ENCODE data around the gene LRRC74B.
"Not testable (repeated sequence)": the region's sequence is repeated elsewhere in the genome, so short reads cannot be mapped to it uniquely, and the experiment has no call there.

The LRRC74B gene

GRCh38 chr22:21001601-21002325, 44.0 kb upstream of the LRRC74B start, which contains the start of gene THAP7:
TSS of gene THAP7 (minus strand) at chr22:21002118. CDS start at chr22:21001911, 207 bp downstream.
- peak within 1 kb of the TSS; percentile 99 for H3K9ac ChIP-seq (ENCODE audit: low read length)
- H3K4me1 ChIP-seq (ENCODE audit: control insufficient read depth, insufficient read depth, low read length), result peaks cover 28% of the 10 kb centered on the region
- DNase-seq (ENCODE audit: low read depth), result peak; percentile 98
- no peaks in the 10 kb centered on the region for H3K9me3 ChIP-seq (ENCODE audit: control insufficient read depth, low read length)
- peak within 1 kb of the TSS; percentile 96 for H3K4me3 ChIP-seq (ENCODE audit: low read length)
- H3K27me3 ChIP-seq (replicated peaks; ENCODE audit: control insufficient read depth, insufficient read depth, low read length), result no peaks in the 10 kb centered on the region
- H3K36me3 ChIP-seq (ENCODE audit: control insufficient read depth, insufficient read depth, low read length, severe bottlenecking), result peaks cover 26% of the 10 kb centered on the region

GRCh38 chr22:21003782-21004181, 42.0 kb upstream of the LRRC74B start:
- peak overlapping the region; percentile 96 for H3K4me3 ChIP-seq (ENCODE audit: low read length)
- no peak for DNase-seq (ENCODE audit: low read depth)
- no peaks in the 10 kb centered on the region for H3K9me3 ChIP-seq (ENCODE audit: control insufficient read depth, low read length)
- no peak overlapping the region for H3K9ac ChIP-seq (ENCODE audit: low read length)
- H3K36me3 ChIP-seq (ENCODE audit: control insufficient read depth, insufficient read depth, low read length, severe bottlenecking), result peaks cover 12% of the 10 kb centered on the region
- peaks cover 28% of the 10 kb centered on the region for H3K4me1 ChIP-seq (ENCODE audit: control insufficient read depth, insufficient read depth, low read length)
- no peaks in the 10 kb centered on the region for H3K27me3 ChIP-seq (replicated peaks; ENCODE audit: control insufficient read depth, insufficient read depth, low read length)

GRCh38 chr22:21009208-21009607, 36.5 kb upstream of the LRRC74B start:
- not testable (repeated sequence) for H3K27me3 ChIP-seq (replicated peaks; ENCODE audit: control insufficient read depth, insufficient read depth, low read length); H3K9ac ChIP-seq (ENCODE audit: low read length); DNase-seq (ENCODE audit: low read depth); H3K4me3 ChIP-seq (ENCODE audit: low read length); H3K4me1 ChIP-seq (ENCODE audit: control insufficient read depth, insufficient read depth, low read length); H3K9me3 ChIP-seq (ENCODE audit: control insufficient read depth, low read length); H3K36me3 ChIP-seq (ENCODE audit: control insufficient read depth, insufficient read depth, low read length, severe bottlenecking)

GRCh38 chr22:21009638-21010425, 35.9 kb upstream of the LRRC74B start:
- no peaks in the 10 kb centered on the region for H3K9me3 ChIP-seq (ENCODE audit: control insufficient read depth, low read length)
- no peak overlapping the region for H3K9ac ChIP-seq (ENCODE audit: low read length)
- H3K27me3 ChIP-seq (replicated peaks; ENCODE audit: control insufficient read depth, insufficient read depth, low read length), result no peaks in the 10 kb centered on the region
- peaks cover 11% of the 10 kb centered on the region for H3K4me1 ChIP-seq (ENCODE audit: control insufficient read depth, insufficient read depth, low read length)
- peak; percentile 66 for DNase-seq (ENCODE audit: low read depth)
- H3K4me3 ChIP-seq (ENCODE audit: low read length), result no peak overlapping the region
- no peaks in the 10 kb centered on the region for H3K36me3 ChIP-seq (ENCODE audit: control insufficient read depth, insufficient read depth, low read length, severe bottlenecking)

GRCh38 chr22:21010426-21011113, 35.2 kb upstream of the LRRC74B start:
- no peaks in the 10 kb centered on the region for H3K27me3 ChIP-seq (replicated peaks; ENCODE audit: control insufficient read depth, insufficient read depth, low read length)
- no peaks in the 10 kb centered on the region for H3K9me3 ChIP-seq (ENCODE audit: control insufficient read depth, low read length)
- H3K36me3 ChIP-seq (ENCODE audit: control insufficient read depth, insufficient read depth, low read length, severe bottlenecking), result no peaks in the 10 kb centered on the region
- DNase-seq (ENCODE audit: low read depth), result no peak
- no peak overlapping the region for H3K4me3 ChIP-seq (ENCODE audit: low read length)
- H3K9ac ChIP-seq (ENCODE audit: low read length), result no peak overlapping the region
- peaks cover 16% of the 10 kb centered on the region for H3K4me1 ChIP-seq (ENCODE audit: control insufficient read depth, insufficient read depth, low read length)

GRCh38 chr22:21012446-21013407, 33.0 kb upstream of the LRRC74B start:
- Histone ChIP-seq H3K9me3 (ENCODE audit: control insufficient read depth, low read length) (no peaks in the 10 kb centered on the region), H3K9ac (ENCODE audit: low read length) (no peak overlapping the region), H3K36me3 (ENCODE audit: control insufficient read depth, insufficient read depth, low read length, severe bottlenecking) (no peaks in the 10 kb centered on the region), H3K4me3 (ENCODE audit: low read length) (no peak overlapping the region), H3K4me1 (ENCODE audit: control insufficient read depth, insufficient read depth, low read length) (peaks cover 16% of the 10 kb centered on the region), H3K27me3 (replicated peaks; ENCODE audit: control insufficient read depth, insufficient read depth, low read length) (no peaks in the 10 kb centered on the region)
- DNase-seq (ENCODE audit: low read depth), result no peak

GRCh38 chr22:21013657-21014201, 32.0 kb upstream of the LRRC74B start:
- Histone ChIP-seq H3K4me3 (ENCODE audit: low read length) (peak overlapping the region; percentile 76), H3K9me3 (ENCODE audit: control insufficient read depth, low read length) (no peaks in the 10 kb centered on the region)
- peak; percentile 30 for DNase-seq (ENCODE audit: low read depth)

GRCh38 chr22:21014202-21014725, 31.5 kb upstream of the LRRC74B start:
- DNase-seq (ENCODE audit: low read depth), result peak; percentile 95
- H3K4me1 ChIP-seq (ENCODE audit: control insufficient read depth, insufficient read depth, low read length), result peaks cover 16% of the 10 kb centered on the region
- H3K4me3 ChIP-seq (ENCODE audit: low read length), result peak overlapping the region; percentile 76
- no peaks in the 10 kb centered on the region for H3K9me3 ChIP-seq (ENCODE audit: control insufficient read depth, low read length)
- peak overlapping the region; percentile 67 for H3K9ac ChIP-seq (ENCODE audit: low read length)
- no peaks in the 10 kb centered on the region for H3K27me3 ChIP-seq (replicated peaks; ENCODE audit: control insufficient read depth, insufficient read depth, low read length)
- H3K36me3 ChIP-seq (ENCODE audit: control insufficient read depth, insufficient read depth, low read length, severe bottlenecking), result no peaks in the 10 kb centered on the region

More at GRCh38 chr22:21013657-21014201, 32.0 kb upstream of the LRRC74B start:
- no peaks in the 10 kb centered on the region for H3K27me3 ChIP-seq (replicated peaks; ENCODE audit: control insufficient read depth, insufficient read depth, low read length)
- H3K9ac ChIP-seq (ENCODE audit: low read length), result peak overlapping the region; percentile 67
- H3K36me3 ChIP-seq (ENCODE audit: control insufficient read depth, insufficient read depth, low read length, severe bottlenecking), result no peaks in the 10 kb centered on the region
- H3K4me1 ChIP-seq (ENCODE audit: control insufficient read depth, insufficient read depth, low read length), result peaks cover 16% of the 10 kb centered on the region

GRCh38 chr22:21014726-21015465, 30.9 kb upstream of the LRRC74B start, which contains the start of gene P2RX6:
TSS of gene P2RX6 (plus strand) at chr22:21015165. CDS start at chr22:21015175, 10 bp downstream.
- H3K36me3 ChIP-seq (ENCODE audit: control insufficient read depth, insufficient read depth, low read length, severe bottlenecking), result no peaks in the 10 kb centered on the region
- peak within 1 kb of the TSS; percentile 67 for H3K9ac ChIP-seq (ENCODE audit: low read length)
- H3K4me3 ChIP-seq (ENCODE audit: low read length), result peak within 1 kb of the TSS; percentile 76
- H3K9me3 ChIP-seq (ENCODE audit: control insufficient read depth, low read length), result no peaks in the 10 kb centered on the region
- DNase-seq (ENCODE audit: low read depth), result peak; percentile 53
- H3K27me3 ChIP-seq (replicated peaks; ENCODE audit: control insufficient read depth, insufficient read depth, low read length), result no peaks in the 10 kb centered on the region
- H3K4me1 ChIP-seq (ENCODE audit: control insufficient read depth, insufficient read depth, low read length), result peaks cover 16% of the 10 kb centered on the region

All from adipocyte (in vitro differentiated cells).